D341Med (cell line): ENCODE data around the gene SYNPO2.

Experiments used
- DNase-seq: peaks from one replicate; pipeline ENCODE4 v3.0.0; 2012; ENCODE audit warnings: low spot score

SYNPO2 gene

DNA sequence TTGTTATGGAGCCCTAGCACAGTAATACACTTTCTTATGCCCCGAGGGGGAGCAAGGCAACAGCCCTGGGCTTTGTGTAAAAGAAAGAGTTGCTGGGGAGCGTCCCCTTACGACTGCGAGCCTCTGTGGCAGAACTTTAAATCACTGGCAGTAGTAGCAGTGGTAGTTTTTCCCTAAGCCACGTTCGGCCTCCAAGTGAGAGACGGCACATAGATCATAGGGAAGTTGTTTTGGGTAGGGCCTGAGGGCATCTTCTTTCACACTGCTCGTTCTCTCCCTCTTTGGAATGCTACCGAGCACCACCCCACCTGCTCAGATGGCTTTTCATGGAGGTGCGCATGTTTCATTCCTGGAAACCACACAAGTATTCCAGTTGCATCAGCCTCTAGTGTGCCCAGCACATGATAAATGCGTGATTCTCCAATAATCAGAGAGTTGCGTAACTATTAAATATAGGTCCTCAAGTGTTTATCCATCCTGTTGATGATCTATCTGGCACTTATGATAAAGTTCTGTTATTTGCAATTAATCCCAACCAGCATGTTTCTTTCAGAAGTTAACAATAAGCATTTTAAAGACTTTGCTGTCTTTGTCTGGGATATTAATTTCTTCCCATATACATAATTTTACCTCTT is 7.0 kb upstream of the SYNPO2 start:
- DNase-seq, result no peak

DNA sequence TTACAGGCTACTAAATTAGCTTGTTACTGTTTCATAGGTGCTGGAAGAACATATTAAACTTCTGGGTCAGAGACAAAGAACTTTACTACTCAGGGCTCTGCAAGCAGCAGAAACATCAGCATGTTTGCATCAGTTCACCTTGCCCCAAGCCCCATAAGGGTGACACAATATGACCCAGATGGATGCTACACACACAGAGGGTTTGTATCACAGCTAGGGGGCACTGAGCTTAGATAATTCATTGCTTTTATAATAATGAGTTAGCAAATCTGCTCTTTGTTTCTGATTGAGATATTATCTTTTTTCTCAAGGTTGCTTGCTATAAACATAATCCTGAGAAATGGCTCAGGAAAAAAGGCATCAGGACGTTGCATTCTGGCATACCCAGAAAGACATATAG is 4.8 kb upstream of the SYNPO2 start:
- no peak for DNase-seq

DNA sequence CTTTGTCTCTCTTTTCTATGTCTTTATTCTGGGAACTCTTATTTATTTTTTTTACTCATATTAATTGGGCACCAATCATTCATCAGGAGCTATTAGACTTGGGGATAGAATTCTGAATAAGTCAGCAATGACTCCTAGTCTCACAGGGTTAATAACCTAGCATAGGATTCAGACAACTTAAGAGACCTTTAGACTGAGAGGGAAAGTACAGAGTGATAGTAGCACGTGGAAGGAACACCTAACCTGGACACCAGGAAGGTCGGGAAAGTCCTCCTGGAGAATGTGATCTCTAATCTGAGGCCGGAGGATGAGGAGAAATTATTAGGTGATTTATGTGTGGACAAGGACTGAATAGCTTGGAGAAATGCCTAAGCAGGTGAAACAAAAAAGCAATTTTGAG is 3.9 kb upstream of the SYNPO2 start:
- no peak for DNase-seq

DNA sequence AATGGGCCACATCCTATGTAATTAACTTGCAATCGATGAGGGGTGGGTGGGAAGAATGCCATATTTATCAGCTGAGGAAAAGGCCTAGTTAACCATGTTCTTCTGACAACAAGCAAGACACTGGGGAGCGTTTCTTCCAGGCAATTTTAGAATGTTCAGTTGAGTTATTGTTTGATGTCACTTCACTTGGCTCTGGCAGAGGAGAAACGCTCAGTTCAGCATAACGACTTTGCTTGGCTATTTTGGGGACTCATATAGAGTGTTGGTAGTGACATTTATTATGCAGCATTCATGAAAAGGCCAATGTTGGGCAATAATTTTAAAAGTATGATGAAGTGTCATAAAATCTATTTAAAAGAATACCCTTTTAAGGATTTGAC is 648 bp downstream of the SYNPO2 start:
- no peak for DNase-seq

DNA sequence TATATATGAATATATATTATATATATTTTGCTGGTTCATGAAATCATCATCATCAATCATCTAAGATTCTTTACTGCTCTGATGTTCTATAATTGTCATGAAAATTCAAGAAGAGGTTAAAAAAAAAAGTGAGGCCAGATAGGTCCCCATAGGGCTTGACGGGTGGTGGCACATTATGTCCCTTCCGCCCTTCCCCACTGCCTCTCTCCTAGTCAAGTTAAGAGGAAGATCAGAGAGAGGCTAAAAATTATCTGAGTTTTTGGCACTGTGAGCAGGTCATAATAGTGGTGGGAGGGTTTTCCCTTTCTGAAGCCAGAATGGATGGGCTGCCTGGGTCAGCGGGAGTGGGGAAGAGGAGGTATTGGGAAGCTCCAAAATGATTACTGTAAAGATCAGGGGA is 5.4 kb downstream of the SYNPO2 start:
- no peak for DNase-seq

DNA sequence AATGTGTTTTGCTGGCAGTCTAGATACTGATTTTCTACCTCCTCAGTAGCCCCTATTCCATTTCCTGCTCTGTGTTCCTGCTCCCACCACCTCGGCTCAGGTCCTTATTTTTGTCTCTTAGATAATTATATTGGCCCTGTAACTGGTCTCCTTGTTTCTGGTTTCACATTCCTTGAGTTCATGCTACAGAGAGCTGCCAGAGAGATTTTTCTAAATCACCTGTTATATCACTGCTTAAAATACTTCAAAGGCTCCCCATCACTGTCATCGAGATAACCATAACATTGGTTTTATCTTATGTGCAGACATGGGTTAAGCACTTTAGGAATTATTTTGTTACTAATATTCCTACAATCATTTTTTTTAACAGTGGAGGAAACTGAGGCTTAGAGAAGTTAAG is 9.6 kb downstream of the SYNPO2 start:
- no peak for DNase-seq

DNA sequence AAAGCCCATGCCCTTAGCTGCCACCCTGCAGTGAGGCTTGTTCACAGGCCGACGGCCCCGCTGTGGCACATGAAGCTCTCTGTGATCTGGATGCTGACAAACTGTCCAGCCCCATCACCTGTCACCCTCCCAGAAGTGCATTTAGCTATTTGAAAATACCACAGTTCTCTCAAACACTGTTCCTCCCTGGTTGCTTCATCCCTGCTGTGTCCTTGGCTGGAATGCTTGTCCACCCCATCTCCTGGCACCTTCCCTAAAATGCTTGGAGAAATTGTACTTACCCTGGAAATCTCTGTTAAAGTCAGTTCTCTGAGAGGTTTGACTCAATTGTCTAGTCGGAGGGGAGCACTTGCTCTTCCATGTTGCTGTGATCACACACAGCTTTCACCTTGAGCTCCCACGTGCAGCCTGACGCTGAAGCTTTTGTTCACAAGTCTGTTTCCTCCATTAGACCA is 10.1 kb downstream of the SYNPO2 start:
- no peak for DNase-seq

DNA sequence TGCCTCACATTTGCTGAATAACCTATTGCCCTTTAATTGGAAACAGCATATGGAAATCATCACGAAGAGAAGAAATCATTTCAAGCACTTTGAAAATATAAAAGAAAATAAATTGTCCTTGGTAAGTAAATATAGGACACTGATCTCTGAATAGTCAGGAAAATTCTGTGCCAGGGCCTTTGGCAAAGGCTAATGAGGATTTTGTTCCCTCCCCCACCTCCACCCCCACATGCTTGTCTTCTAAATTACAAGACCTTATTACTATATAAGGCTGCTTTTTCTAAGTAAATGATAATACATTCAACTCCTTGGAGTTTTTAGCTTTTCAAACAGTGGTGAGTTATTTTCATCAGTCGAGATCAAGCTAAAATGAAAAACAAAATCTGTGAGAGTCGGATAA is 15.8 kb downstream of the SYNPO2 start:
- no peak for DNase-seq

DNA sequence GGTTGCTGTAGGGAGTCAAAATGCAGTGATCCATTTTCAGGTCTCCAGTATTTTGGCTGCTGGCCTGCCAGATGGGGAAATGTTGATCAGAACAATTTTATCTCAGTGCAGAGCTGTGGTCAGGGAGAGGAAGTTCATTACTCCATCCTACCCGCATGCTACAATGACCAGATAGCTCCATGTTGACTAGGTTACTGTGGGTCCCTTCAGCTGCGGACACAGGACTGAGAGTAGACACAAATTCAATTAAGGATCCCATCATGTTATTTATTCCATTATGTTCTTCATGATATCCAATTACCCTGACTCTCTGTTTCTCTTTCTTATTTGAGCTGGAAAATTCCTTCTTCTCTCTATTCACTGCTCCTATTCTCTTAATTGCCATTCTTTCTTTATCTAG is 16.3 kb downstream of the SYNPO2 start:
- DNase-seq, result no peak

DNA sequence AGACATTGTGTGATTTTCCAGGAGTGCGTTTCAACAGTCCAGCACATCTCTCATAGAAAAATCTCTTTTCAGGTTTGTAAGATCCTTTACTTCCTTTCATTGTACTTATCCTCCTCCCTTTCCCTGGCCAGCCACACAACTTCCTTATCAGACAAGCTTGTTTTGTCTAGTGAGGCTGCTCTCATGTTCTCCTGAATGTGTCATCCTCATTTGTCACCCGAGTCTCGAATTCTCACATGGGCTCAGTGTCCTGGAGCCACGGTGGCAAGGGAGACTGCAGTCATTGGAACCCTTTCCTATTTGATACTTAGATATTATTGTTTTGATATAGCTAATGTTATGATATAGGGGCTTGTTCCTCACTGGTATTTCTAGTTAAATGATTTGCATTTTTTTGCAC is 16.9 kb downstream of the SYNPO2 start:
- DNase-seq, result no peak

DNA sequence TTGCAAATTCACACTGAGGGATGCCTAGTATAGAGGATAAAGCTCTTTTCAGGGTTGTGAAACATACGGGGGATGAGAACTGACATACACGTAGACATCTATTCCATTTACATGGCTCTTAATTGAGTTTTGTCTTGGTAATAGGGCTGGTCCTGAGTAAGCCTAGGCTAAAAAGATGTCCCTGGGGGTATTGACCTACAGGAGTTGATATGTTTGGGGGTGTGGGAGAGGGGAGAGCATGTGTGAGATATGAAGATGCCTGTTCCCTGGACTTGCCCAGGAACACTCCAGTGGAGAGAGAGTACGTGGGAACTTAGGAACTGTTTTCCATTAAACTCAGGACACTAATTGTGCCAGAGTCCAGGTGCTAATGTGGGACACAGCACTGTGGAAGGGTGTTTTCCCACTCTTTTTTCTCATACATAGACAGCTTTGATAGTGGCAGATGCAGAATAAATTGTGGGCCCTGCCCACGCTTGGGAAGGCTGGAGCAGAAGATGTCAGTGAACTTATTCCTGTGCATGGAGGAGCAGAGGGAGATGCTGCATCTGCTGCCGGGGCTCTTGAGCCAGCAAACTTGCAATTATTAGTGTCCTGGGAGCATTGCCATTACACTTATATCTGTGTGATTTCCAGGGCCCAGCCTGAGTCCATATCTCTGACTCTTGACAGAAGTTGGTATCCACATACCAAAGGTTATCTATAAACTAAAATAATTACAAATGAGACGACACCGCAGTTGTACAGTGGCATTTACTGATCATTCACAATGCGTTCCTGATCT is 20.7 kb downstream of the SYNPO2 start:
- DNase-seq, result no peak

DNA sequence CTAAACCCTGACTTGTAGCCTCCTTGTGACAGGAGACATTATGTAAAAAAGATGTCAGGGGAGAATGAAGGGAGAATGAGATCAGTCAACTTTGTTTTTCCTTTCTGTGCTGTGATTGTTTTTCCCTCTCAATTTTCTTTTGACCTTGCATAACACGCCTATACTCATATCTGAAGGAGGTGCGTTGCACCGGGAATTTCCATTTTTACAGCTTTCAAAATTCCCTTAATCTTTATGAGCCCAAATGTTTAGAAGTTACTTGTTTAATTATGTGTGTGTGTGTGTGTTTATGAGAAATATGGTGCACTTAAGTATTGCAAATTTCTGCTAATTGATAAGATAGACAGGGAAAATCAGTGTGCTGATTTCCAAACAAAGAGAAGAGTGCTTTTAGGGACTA is 21.6 kb downstream of the SYNPO2 start:
- no peak for DNase-seq

DNA sequence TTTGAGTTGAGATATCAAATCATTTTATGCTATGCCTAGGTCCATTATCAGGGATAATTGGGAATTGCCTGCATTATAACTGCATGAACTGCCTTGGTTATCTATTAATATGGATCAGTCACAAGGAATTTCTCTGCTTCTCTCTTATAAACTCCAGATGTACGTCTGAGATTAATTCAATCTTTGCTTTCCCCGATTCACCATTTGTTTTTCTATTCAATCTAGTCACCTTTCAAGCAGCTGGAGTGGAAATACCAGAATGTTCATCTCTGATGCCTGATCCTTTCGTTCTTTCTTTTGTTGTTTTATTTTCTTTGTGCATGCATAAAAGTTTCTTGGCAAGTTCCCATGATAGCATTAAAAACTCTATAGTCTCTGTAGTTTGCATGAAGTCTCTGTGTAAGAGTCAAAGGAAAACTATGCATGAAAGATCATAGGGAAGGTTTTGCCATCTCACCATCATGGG is 22.6 kb downstream of the SYNPO2 start:
- no peak for DNase-seq

DNA sequence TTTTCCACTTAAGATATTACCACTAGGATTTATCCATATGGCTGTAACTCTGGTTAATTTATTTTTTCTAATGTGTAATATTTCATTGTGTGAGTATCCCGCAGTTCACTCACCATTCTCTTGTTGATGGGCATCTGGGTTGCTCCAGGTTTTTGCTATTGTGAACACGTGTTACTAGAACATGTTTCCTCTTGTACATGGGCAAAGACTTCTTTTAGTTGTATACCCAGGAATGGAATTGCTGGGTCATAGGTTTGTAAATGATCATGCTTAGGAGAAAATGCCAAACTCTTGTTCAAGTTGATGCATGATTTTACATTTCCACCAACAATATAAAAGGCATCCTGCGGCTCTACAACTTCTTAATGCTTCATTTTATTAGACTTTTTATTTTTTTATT is 26.8 kb downstream of the SYNPO2 start:
- DNase-seq, result no peak

DNA sequence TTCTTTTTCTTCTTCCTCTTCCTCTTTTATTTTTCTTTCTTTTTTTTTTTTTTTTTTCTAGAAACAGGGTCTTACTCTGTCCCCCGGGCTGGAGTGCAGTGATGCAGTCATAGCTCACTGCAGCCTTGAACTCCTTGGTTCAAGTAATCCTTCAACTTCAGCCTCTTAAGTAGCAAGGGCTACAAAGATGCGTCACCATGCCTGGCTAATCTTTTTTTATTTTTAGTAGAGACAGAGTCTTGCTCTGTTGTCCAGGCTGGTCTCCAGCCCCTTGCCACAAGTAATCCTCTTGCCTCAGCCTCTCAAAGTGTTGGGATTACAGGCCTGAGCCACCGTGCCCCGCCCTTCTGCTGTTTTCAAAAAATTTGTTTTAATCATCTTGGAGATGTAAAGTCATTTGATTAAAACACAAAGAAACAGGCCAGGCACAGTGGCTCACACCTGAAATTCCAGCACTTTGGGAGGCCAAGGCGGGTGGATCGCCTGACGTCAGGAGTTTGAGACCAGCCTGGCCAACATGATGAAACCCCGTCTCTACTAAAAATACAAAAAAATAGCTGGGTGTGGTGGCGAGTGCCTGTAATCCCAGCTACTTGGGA is 28.1 kb downstream of the SYNPO2 start:
- DNase-seq, result no peak

DNA sequence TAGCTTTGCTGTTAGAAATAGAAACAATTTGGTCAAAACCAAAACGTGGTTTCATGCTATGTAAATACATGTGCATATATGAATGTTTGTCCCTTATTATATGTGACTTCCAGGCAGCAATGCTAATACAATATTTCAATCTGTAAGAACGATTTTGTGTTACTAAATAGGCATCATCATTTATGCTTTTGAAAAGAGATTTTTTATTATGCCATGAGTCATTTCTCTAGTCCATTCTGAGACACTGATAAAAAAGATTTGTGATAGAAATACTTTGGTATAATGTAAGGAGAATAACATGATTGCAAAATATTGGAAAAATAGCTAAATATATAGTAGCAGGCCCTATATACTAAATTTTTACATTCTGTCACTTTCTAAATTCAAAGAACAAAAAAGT is 28.9 kb downstream of the SYNPO2 start:
- no peak for DNase-seq

DNA sequence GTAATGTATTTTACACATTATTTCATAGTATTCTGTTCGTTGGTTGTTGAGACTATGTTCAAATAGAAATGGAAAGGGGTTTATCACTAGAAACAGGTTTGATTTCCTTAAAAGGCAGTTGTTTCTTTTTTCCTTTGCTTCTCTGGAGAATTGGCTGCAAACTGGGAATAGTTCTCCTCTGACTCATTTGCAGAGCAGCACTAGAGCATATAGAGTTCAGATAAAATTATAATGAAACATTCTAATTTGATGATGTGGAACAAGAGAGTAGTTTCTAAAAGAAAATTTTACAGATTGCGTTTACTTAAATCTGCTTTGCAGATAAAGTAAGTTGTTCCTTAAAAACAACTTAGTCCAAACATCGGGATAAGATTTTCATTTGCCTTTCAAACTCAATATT is 29.7 kb downstream of the SYNPO2 start:
- DNase-seq, result no peak

DNA sequence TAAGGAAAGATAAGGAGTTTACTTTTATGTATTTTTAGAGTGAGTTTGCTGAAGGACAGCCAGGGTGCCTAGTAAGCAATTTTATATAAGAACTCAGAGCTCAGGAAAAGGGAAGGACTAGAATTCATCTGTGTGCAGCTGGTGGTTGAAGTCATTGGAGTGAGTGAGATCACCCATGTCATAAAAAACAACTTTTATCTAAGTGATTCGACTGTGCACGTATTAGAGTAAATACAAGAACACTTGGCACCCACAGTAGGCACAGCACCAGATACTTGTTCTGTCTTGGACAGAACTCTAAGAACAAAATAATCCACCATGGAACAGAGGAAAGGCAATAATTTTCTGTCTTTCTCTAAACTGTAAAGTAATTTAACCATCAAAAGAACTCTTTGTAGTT is 31.6 kb downstream of the SYNPO2 start:
- DNase-seq, result no peak

DNA sequence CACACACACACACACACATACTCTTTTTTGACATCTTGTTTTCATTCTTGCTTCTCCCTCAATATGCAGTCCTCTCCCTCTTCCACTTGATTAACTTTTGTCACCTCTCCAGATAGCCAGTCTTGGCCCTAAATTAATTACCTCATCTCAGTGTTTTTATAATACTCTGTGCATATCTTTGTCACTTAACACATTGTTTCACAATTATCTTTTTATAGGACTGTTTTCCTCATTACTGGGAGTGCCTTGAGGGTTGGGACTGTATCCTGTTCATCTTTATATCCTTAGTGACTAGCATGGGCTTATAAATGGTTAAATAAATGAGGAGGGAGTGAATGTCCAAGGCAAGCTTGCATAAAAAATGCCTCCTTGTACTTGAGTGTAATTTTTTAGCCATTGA is 33.1 kb downstream of the SYNPO2 start:
- DNase-seq, result no peak

DNA sequence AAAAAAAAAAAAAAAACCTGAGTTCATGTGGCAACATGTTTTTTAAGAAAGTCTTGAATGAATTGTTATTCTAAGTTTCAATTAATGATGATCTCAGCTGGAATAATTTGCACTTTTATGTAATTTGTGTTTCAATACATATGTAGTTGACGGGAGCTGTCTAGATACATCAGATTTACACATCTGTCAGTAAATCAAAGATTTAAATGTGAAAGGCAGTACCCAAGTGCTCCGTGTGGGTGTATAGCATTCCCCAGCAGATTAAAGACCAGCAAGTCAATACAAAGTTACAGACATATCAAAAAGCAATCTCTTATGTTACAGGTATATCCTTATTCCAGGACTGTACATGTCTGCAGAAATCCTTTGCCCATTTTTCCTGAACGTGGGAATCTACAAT is 35.2 kb downstream of the SYNPO2 start:
- no peak for DNase-seq

DNA sequence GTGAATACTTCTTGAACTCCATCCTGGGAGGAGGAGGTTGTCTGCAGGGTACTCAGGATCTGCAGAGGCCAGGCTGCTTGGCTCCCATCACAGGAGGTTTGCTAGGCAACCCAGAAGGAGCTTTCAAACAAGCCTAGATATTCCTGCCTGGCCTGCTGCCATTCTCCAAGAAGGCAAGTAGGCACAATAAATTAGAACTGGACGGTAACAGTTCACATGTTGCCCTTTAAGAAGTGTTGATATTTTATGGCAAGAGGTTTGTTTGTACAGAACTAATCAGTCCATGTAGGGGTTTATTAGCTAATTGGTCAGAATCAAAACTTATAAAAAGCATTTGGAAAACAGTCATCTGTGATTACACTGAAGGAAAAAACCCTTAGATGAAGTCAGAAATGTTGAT is 39.3 kb downstream of the SYNPO2 start:
- DNase-seq, result no peak

DNA sequence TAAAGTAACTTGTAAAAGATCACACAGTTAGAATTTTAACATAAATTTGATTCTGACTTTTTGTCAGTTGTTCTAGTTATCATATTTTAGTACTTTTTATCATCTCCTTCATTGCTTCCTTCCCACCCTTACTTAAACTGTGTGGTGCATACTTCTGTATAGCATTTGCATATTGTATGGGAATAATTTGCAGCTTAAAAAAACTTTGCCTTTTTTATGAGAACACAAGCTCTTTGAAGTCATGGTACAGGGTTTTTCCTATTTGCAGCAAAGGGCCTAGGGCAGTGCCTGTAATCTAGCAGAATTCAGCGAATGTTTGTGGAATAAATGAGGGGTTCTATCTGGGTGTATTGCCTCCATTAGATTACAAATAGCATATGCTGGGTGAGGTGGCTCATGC is 41.6 kb downstream of the SYNPO2 start:
- DNase-seq, result no peak

DNA sequence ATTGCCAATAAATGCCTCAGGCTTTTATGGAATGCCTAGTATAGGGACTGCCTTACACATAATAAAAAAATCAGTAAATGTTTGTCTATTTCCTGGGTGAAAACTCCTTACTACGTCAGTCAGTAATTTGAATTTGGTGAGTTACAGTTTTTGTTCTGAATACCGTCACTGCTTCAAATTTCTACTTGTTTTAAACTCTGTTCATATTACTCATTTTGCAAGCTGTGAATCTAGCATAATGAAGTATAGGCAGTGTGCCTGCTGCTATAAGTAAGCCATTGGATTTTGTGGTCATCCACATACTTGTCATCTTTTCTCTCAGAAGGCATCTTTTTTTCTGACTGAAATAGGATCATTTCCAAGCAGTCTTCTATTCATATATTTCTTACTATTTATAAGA is 43.1 kb downstream of the SYNPO2 start:
- DNase-seq, result no peak

DNA sequence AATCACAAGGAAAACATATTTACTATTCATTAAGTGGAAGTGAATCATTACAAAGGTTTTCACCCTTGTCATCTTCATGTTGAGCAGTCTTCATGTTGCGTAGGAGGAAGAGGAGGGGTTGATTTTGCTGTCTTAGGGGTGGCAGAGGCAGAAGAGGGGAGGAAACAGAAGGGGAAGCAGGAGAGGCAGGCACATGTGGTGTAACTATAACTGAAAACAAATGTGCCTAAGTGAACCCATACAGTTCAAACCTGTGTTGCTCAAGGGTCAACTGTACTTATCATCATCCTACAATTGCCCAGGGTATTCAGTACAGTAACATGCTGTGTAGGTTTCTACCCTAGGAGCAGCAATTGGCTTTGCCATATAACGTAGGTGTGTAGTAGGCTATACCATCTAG is 47.2 kb downstream of the SYNPO2 start:
- no peak for DNase-seq
